ENCODE data around the gene TSPAN9.
A peak's percentile ranks its signal among the peaks of the same experiment; 100 is the strongest.

TSPAN9 gene

GRCh38 chr12:3256103-3256631 is 179.0 kb downstream of the TSPAN9 start:
- DNase-seq = no peak

DNA sequence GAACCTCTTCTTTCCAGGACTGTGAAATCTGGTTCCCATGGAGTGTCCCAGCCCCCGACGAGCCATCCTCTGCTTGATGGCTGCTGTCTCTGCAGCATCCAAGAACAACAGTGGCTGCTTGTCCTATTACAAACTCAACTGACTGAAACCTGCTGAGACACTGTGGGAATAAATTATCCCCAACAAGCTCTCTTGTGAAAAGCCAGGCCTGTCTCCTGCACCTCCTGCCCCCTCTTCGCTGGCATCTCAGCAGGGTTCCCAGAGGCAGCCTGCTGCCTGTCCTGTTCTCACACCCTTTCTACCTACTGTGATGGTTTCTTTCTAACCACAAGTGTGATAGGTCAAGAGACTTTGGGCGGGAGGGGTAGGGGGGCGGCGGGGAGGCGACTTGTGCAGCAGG is 180.2 kb downstream of the TSPAN9 start:
- no peak for DNase-seq

DNA sequence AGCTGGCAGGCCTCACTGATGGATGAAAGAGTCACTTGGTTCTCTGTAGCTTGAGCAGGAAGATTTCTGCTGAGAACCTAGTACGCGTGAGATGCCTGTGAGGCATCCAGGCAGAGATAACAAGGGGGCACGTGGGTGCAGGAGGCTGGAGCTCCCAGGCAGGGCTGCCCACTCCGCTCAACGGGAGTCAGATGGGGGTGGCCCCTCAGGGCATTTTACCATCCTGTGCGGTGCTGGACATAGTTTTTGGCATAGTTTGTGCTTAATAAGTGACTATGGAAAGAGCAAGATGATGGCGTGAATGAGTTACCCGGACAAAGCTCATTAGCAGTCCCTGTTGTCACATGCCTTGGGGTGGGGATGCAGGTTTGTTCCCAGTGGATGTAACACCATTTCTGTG is 182.8 kb downstream of the TSPAN9 start:
- no peak for DNase-seq

GRCh38 chr12:3261782-3262359 is 184.7 kb downstream of the TSPAN9 start:
- no peak for DNase-seq

- no peak for DNase-seq
These were observed 185.3 kb downstream of the TSPAN9 start for GRCh38 chr12:3262470-3262869.

- no peak for DNase-seq
These were observed 186.1 kb downstream of the TSPAN9 start for GRCh38 chr12:3263282-3263681.

- DNase-seq = no peak
These were observed 187.1 kb downstream of the TSPAN9 start for GRCh38 chr12:3263939-3264922.

GRCh38 chr12:3265406-3265805 is 188.2 kb downstream of the TSPAN9 start:
- DNase-seq = no peak

DNA sequence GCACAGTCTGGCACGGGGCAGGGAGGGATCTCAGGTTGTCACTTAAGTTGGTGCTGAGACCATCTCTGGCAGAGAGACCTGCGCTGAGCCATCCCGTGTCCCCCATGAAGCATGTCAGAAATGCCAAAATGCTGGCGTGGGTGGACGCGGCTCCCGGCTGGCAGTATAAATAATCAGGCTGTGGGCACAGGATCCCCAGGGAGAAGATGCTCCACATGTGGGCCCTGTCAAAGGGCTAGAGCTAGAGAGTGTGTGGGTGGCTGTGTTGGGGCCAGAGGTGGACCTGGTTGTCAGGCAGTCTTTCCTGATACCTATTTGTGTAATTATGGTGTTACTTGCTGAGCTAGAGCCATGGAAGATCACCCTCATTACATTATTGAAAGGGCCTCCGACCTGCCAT is 189.5 kb downstream of the TSPAN9 start:
- DNase-seq = no peak

DNA sequence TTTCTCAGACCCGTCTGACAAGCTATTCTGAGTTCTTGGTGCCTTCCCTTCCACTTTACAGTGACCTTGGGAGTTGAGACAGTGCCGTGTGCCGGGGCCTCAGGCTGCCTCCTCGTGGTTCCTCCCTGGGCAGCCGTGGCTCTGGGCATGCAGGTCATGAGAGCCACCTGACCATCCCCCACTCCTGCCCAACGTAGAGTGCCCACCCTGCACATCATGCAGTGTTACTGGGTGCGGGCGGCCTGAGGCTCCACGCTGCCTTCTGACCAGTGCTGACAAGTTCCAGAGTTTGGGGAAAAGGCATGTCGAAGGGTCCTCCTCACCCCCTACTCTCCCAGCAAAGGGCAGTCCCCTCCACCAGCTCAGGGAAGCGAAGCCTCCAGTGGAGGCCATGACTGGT is 190.5 kb downstream of the TSPAN9 start:
- no peak for DNase-seq

- DNase-seq = no peak
These were observed 192.4 kb downstream of the TSPAN9 start for GRCh38 chr12:3269594-3269993.

DNA sequence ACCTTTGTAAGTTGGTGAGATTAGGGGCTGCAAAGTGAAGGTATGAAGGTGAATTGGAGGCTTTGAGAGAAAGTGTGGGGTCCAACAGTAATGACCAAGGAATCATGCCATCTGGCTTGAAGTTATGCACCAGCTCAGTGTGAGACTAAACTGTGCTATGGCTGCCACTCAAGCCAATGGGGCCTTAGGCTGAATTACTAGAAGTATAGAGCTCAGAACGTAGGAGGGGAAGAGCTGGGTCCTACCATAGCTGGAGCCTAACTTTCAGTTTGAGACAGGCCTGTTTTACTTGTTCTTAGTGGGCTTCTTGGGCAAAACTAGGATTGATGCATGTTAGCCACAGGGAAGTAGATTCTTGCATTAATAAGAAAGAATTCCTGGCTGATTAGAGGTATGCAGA is 194.0 kb downstream of the TSPAN9 start:
- DNase-seq = no peak

GRCh38 chr12:3271639-3272038 is 194.5 kb downstream of the TSPAN9 start:
- DNase-seq = no peak

- no peak for DNase-seq
These were observed 195.8 kb downstream of the TSPAN9 start for GRCh38 chr12:3272958-3273357.

- DNase-seq = no peak
These were observed 196.3 kb downstream of the TSPAN9 start for GRCh38 chr12:3273409-3273853.

- no peak for DNase-seq
These were observed 197.5 kb downstream of the TSPAN9 start for GRCh38 chr12:3274664-3275063.

- peak; percentile 72 to 87 (median 86) for DNase-seq
These were observed 198.2 kb downstream of the TSPAN9 start for GRCh38 chr12:3275171-3276041.

DNA sequence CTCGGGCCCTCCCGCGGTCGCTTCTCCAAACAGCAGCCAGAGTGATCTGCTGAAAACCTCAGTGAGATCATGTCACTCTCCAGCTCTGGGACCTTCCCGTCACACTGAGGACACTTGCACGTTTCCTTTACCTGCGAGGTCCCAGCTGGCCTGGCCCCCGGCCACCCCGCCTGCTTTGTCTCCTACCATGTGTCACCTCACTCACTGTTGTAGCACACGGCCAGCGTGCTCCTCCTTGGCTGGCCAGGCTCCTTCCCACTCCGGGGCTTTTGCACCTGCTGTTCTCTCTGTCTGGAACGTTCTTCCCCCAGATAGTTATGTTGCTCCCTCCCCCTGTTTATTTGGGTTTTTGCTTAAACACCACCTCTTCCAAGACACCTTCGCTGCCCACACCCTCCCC is 199.0 kb downstream of the TSPAN9 start:
- no peak for DNase-seq

DNA sequence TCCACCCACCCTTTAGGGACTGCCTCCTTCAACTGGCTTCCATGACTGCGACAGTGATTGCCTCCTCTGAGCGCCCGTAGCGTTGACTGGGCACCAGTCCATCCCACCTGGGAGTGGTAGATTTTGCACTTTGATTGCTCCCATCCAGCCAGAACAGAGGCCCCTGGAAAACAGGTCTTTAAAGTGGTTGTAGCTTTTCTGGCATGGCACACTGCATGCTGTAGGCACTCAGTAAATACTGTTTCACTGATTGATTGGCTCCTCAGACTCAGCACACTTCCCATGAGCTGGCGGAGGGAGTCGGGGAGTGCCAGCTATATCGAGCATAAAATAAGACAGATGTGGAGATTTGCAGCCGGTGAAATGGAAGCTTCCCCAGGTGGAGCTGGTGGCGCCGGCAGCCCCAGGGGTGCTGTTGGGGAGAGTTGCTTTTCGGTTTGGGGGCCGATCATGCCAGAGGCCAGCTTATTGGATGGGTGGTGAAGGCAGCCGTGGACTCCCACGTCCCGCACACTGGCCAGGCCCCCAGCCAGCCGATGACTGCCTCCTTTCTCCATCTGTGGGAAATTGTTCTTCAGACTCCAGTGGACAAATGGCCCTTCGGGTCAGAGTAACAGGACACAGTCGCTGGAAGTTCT is 200.2 kb downstream of the TSPAN9 start:
- DNase-seq = no peak

DNA sequence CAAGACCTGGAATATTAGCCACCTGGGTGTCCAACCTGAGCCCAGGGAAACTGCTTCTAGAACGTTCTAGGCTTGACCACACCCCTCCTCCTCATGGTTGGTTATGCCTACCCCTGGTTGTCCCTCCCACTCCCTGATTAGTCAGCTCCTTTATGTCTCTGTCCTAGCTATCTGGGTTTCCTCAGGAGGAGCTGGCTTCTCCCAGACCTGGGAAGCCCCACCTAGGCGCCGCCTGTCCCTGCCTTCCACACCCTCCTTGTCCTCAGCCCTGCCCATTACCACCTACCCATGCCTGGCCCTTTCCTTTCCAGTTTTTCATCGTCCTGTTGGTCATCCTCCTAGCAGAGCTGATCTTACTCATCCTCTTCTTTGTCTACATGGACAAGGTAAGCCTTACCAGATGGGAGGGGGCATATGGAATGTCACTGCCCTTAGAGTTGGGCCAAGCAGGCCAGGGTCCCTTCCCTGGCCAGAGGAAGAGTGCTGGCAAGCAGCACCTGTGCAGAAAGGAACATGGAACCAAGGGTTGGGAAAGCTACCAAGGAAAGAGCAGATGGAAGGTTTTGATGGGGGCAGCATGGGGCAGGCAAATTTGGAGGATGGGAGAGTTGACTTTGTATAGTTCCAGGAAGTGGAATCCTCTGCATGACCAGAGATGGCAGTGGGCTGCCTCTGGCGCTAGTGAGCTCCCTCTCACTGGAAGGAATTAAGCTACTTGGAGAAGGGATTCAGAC is 201.7 kb downstream of the TSPAN9 start:
- DNase-seq = no peak

- DNase-seq = no peak
These were observed 202.2 kb downstream of the TSPAN9 start for GRCh38 chr12:3279415-3279780.

DNA sequence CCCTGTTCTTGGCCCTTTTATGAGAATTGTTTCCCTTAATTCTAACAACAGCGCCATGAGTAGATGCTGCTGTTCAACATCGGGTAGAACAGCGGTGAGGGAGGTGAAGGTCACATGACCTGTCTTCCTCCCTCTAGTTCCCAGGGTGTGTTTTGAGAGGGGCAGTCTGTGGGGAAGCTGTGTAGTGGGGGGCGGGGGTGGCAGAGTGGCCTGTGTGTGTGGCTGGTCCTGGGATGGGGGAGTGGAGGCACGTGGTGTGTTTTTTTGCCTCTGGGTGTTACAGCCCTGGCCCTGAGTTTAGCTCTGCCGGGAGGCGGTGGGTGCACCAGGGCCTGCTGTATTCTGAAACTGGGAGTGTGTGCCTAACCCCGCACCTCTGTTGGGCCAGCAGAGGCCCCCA is 202.7 kb downstream of the TSPAN9 start:
- no peak for DNase-seq
